ENCODE results near the gene VPS13D.

The VPS13D gene

DNA sequence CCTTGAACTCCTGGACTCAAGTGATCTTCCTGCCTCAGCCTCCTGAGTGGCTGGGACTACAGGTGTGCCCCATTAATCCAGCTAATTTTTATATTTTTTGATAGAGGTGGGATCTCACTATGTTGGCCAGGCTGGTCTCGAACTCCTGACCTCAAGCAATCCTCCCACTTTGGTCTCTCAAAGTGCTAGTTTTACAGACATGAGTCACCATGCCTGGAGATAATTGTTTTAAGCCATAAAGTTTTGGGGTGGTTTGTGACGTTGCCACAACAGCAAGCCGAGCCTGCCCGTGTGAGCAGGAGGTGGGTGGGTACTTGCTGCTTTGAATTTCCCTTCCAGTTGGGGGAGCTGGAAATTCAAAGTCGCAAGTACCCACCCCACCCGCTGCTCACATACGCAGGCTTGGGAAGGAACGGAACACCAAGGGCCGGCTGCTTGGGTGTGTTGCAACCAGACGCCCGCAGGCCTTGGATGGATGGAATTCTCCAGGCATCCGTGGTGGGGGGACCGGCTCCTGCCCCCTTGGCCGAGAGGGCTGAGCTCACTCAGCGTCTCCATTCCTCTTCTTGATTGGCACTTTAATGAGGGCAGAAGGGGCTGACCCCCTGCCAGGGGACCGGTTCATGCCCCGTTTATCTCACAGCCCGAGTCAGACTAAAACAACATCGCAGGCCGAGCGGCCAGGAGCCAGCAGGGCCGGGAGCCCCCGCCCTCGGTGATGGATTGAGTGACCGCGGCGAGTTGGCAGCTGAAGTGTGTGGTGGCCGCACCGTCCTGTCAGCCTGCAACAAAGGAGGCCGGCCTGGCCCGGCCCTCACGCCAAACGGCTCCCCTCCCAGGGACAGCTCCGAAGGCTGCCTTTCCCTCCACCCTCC is 310.1 kb downstream of the VPS13D start:
- no peak for DNase-seq (ENCODE audit: low read depth in 2 of 2)

DNA sequence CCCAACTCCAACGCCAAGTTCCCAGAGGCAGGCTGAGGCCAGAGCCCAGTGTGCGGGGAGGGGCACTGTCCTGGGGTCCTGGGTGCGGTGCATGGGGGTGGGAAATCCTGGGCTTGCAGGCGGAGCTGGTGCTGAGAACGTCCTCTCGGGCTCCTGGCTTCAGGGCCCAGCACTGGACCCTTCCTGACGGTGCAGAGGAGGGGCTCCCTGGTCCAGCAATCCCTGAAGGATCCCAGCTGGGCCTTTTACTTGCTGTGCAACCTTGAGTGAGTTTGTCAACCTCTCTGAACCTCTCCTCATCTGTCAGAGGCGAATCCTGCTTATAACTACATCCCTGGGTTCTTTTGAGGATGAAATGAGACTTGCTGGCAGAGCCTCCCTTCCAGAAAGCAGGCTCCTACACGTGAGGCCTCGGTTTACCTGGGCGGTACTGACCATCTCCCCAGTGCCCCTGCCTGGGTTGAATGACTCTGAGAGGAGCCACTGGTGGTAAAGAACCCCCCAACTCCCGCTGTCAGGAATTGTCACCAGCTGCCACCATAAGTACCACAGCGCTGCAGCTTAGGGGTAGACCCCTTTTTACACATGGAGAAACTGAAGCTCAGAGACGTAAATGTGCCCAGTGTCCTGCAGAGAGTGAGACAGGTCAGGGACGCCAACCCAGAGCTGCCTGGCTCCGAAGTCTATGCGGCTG is 310.9 kb downstream of the VPS13D start:
- no peak for DNase-seq (ENCODE audit: low read depth in 2 of 2)

DNA sequence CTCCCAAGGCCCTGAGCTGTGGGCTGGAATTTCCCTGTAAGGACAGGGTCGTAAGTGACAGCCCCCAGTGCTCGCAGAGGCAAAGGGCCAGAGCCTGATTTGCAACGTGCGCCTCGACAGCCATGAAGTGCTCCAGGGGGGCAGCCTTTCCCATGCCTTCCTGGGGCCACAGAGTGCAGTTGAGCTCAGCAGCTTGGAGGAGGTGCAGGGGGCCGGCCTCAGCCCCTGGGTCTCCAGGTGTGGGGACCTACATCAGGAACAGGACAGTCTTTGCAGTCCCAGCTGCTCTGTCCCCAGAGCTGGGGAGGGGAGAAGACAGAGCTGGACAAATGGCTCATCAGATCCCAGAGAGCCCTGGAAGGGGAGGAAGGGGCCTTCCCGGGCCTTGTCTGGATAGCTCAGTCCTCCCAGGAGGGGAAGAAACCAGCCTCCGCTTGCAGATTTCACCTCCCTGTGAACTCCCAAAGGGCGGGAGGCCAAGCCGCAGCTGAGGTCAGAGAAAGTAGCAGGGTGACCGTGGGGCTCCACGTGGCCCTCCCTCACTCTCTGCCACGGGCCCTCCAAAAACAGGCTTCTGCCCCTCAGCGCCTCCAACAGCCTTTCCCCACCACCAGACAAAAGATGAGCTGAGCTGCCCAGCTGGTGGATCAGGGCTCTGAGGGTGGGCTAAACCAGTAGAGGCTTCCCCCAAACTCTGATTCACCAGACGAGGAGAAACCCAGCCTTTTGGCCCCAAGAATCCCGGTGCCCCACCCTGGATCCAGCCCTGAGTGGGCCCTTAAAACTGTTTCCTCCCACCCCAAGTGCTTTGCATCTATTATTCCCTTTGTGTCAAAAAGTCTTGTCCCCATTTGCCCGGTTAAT is 311.7 kb downstream of the VPS13D start:
- no peak for DNase-seq (ENCODE audit: low read depth in 2 of 2)

DNA sequence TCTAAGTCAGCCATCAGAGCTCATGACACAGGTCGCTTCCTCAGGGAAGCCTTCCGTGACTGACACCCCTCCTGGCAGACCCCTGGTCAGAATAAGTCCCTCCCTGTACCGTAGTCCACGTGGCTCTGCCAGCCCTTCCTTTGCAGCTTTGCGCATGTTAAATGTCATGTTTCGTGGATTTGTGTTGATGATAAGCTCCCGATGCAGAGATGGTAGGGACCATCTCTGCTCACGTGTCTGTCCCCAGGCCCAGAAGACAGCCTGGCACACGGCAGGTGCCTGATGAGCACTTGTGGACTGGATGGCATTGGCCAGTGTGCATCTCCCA is 312.3 kb downstream of the VPS13D start:
- no peak for DNase-seq (ENCODE audit: low read depth in 2 of 2)

DNA sequence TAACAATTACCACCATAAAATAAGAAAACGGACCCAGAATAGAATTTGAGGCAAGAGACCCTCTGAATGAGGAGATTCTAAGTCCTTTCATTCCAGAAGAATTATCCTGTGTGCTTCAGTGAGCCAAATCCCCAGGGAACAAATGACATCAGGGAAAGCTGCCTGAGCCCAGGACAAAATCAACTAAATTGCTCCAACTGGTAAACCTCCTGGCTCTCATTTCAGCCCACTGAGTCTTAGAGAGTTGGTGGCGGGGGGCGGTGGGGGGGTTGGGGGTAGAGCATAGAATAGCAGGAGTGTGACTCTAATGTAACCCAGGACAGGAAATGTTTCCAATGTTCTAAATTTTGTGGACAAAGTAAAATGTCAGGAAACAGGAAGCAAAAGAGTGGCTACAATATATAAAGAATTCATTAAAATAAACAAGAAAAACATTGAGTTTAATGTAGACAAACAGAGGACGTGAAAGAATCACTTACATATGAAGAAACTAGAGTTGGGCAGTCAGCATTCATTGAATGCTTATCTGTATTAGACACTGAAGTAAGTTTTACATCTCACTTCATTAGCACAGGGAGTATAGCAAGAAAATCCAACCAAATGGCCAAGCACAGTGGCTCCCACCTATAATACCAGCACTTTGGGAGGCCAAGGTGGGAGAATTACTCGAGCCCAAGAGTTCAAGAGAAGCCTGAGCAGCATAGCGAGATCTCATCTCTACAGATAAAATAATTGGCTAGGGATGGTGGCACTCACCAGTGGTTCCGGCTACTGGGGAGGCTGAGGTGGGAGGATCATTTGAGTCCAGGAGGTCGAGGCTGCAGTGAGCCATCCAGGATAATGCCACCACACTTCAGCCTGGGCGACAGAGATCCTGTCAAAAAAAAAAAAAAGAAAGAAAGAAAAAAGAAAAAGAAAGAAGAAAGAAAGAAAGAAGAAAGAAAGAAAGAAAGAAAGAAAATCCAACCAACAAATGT is 313.1 kb downstream of the VPS13D start:
- DNase-seq (ENCODE audit: low read depth in 2 of 2), result no peak

DNA sequence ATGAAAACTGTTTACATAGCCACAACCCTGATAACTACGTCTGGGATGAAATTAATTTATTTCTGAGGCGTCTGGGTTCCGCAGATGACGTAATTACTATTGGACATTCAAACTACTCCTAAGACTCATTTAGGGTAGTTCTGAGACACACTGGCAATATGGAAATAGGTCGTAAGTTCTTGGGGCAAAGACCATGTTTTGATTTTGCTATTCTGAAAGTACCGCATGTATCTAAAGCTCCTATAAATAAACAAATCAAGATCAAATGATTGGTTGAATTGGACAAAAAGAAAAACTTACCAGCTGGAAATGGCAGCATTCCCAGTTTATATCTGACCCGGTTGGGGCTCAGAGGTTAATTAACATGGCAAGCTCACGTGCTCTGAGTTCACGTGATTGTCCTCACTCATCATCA is 313.9 kb downstream of the VPS13D start:
- DNase-seq (ENCODE audit: low read depth in 2 of 2), result no peak

DNA sequence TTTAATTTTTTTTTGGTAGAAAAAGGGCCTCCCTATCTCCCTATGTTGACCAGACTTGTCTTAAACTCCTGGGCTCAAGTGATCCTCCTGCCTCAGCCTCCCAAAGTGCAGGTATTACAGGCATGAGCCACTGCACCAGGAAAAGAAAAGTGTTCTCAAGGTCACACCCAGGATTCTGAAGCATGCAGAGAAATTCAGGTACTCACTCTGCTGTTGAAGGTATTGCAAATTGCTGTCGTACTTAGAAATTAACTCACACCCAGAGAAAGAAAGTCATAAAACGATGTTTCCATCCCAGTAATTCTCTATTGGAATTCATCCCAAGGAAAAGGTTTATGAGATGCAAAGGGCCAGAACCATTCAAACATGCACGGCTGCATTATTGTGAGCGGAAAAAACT is 314.5 kb downstream of the VPS13D start:
- DNase-seq (ENCODE audit: low read depth in 2 of 2), result no peak

DNA sequence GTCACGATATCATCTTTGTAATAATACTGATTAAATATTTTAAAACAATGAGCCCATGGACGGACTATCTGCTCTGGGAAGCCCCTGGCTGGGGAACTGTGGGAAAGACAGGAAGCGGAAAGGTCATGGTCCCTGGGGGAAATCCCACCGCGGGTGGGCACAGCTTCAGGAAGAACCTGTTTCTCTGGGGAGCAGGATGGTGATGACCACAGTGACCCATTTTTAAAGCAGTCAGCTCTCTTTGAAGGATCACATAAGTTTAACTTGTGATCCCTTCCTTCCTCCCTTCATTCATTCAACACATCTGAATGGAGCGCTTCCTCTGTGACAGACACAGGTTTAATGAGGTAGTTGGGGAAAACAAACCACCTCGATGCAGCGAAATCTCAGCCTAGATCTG is 315.2 kb downstream of the VPS13D start:
- DNase-seq (ENCODE audit: low read depth in 2 of 2), result no peak

DNA sequence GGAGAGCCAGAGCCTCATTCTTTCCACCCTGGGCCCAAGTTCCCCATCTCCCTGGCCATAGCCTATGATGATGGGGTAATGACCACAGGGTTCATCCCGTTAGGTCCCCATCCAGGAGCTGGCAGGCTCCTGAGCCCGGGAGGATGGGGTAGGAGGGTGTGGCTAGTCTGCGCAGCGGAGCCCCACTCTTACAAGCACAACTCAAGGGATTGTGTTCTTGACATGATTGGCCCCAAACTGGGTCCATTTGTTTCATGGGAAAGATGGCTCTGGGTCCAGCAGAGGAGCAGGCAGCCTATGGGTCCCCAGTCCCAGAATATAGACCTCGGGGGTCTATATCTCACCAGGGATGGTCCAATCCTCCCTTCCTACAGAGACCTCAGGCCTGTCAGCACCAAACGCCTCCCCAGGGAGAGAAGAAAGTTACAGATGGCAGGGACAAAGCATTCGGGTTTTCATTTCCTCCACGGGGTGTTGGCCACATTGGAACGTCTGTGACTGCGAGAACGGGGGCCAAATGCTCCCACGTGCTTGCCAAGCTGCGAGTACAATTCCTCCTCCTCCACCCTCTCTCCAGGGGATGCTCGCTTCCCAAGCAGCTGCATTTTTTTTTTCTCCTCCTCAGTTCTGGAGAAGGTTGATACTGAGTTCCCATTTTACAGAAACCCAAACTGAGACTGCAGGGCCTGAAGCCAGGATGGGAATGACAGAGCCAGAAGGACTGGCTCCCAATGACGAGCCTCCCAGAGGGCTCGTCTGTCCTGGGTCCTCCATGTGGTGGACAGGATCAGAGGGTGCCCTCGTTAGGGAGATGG is 317.1 kb downstream of the VPS13D start:
- no peak for DNase-seq (ENCODE audit: low read depth in 2 of 2)

DNA sequence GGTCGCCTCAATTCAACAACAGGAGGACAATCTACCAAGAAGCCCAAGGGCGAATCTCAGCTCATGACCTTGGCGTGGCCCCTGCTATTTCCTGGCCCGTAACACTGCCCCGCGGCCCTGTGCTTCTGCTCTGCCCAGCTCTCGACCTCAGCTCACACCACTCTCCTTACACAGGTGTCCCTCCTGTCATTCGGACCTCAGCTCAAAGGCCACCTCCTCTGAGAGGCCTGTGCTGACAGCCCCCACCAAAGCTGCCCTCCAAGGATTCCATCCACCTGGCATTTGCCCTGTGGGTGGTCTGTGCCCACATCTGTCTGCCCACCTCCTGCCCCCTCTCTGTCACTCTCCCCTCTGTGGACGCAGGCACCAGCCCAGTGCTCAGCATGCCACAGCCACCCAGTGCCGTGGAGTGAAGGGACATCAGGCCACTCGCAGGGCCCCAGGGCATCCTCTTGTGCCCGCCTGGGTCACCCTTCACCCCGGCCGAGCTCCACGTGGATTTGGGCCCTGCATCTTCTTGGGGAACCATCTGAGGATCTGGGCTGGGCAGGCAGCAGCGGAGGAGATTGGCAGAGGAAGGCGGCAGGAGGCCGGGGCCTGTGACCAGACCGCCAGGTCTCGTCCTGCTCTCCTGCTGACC is 317.9 kb downstream of the VPS13D start:
- DNase-seq (ENCODE audit: low read depth in 2 of 2), result no peak

DNA sequence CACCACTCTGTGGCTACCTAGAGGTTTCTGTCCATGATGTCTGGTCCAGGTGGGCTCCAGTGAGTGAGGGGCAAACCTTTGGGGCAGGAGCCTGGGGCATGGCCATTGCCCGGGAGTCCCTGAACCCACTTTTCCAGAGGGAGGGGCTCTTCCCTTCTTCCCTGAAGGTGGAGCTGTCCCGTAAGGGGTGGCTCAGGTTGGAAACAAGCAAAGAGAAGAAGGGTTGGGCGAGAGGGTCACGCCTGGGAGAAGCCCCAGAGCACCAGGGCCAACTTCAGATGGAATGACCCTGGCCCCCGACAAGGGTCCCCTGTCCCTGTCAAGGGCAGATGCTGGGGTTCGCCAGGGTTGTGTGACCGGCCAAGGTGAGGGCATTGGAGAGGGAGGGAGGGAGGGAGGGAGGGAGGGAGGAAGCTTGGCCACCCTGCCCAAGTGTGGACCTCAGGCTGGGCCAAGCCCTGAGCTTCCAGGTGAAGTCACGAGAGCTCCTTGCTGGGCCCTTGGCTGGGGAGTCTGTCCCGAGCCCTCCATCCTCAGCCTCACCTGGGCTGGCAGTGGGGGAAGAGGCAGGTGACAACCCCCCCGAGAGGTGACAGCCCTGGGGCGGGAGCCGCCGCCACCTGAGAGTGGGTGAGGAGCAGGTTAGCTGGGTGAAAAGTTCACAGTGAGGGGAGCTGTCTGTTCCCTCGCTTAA is 318.6 kb downstream of the VPS13D start:
- DNase-seq (ENCODE audit: low read depth in 2 of 2), result no peak

DNA sequence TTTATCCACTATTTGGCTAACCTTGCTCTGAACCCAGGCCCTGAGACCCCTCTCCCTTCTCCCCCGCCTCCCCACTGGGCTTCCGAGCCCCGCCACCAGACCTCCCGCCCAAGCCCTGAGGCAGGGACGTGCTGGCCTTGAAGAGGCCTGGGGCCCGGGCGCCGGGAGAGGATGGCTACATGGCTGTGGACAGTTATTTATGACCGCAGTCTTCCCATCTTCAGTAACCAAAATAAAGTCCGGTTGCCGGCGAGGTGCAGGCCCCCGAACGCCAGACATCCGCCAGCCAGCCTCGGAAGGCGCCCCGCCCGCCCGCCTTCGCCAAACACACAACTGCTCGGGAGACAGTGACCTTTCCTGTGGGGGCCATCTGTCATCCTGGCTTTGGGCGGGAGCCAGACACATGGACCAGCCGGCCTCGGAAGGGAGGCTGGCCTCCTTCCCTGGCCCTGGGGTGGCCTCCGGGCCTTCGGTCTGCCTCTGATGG is 319.2 kb downstream of the VPS13D start:
- DNase-seq (ENCODE audit: low read depth in 2 of 2), result no peak

DNA sequence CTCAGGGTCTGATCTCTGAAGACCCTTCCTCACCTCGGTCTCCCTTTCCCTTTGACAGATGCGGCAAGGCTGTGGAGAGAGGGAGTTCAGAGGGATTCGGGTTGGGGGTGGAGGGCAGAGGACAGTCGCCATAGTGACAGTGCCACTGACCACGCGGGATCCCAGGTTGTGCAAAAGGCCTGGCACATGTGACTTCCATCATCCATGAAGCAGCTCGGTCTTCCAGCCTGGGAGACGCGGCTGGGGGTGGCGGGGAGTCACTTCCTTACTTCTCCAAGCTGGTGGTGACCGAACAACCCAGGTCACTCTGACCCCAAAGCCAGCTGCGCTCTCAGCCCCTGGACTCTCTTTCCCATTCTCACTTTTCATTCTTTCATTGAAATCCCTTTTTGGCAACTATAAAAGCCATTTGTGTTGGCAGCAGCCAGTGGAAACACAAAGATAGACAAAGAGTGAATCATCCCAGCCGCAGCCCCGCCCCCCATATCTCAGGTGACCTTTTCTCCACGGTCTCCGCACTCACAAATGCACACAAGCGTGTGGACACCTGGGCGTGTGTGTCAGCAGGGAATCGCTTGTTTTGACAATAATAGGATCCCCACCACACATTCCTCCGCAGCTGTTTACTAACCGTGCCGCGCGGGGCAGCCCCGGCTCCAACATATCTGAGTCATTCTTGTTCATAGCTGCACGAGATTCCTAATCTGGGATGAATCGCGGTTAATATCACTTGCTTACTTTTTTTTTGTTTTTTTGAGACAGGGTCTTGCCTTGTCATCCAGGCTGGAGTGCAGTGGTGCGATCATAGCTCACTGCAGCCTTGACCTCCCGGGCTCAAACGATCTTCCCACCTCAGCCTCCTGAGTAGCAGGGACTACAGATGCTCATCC is 319.9 kb downstream of the VPS13D start:
- peak; percentile 65 for DNase-seq (ENCODE audit: low read depth in 2 of 2)

DNA sequence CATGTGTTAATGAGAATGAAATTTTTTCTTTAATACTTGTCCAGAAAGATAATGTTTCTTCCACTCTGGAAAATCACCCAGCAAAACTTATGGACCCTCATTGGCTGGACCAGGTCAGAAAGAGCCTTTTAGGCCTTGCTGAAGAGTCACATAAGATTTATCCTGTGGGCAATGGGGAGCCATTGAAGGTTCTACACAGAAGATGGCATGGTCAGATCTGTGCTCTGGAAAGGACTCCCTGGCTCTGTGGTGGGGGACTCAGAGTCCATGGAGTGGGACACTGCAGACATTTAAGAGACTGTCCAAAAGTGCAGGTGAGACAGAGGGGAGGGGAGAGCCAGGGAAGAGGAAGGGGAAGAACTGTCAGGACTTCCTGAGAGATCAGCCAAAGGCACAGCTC is 321.8 kb downstream of the VPS13D start:
- DNase-seq (ENCODE audit: low read depth in 2 of 2), result no peak

DNA sequence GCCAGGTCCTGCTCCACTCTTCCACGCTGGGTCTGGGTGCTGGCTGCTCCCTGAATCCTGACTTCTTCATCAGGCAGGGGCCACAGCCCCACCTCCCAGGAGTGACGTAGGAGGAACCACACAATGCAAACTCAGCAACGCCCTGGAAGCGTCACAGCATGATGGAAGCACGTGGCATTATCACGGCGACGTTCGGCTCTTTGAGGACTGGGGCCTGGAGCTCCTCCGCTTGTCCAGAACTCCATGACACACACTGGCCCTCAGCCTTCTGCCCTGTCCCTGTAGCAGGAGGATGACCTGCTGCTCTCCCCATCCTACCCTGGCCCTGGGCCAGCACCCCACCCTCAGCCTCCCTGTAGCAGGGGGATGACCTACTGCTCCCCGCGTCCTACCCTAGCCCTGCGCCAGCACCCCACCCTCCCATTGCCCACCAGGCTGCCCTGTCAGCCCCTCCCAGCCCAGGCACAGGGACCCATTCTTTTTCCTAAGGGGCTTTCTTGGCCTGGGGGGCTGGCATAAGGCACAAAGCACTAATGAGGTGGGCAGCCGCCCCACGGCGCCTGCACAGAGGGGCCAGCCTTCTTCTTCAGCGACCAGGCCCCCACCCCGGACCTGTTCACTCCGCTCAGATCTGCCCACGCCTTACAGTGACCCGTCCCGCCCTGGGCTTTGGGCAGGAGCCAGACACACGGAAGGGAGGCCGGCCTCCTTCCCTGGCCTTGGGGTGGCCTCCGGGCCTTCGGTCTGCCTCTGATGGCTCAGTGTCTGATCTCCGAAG is 322.5 kb downstream of the VPS13D start:
- DNase-seq (ENCODE audit: low read depth in 2 of 2), result no peak

DNA sequence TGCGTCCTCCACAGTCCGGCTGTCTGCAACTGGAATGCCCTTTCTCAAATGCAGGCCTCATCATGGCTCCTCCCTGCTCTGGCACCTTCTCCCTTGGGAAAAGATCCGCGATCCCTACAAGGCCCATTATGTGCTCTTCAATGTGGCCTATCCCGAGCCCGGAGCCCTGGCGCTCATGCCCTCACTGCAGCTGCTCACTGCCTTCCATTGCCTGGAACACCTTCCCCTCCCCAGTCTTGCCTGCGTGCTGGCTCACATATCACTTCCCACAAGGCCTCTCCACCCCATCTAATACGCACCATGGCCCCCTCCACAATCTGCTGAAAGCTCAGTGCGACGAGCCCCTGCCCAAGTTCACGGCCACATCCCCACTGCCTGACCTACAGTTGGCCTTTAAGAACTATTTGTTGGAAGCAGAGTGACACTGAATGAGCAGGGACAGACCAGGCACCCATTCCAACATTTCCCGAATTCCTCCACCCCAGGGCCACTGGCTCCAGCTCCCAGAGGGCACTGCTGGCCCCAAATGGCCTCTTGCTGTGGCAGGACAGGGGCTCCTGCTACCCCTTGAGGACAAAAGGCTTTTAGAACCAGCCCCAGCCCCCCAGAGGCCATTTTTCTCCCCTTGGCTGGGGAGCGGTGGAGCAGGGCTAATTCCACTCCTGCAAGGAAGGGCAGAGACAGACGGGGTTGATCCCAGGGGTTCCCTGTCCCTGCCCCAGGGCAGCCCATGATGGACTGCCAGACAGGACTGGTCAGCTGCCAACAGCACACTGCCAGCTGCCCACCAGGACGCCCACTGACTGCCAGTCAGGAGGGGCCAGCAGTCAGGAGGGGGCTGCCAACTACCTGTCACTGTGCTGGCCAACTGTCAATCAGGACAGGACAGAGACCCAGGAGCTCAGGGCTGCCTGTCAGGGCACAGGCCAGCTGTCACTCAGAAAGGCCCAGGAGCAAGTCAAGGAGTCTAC is 323.4 kb downstream of the VPS13D start:
- DNase-seq (ENCODE audit: low read depth in 2 of 2), result no peak
